Measurements from ENCODE around the gene PDZD2.

DNA sequence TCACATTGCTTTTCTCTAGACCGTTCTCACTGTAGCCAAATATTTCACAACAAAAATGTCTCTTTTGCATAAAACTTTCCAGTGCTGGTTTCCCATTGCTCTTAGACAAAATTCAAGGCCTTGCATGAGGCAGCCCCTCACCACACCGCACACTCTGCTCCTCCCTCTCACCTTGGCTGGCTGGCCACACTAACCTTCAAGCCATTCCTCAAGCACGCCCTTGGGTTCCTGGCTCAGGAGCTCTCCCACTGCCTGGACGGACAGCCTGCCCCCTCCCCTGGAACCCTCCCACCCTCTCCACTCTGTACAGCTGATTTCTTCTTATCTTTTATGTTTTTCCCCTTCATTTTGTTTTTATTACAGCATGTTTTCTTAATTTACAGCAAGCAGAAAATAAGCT, 83.2 kb downstream of the PDZD2 start:
- TF ChIP-seq CTCF (IDR thresholded peaks at IDR 0.05; ENCODE audit: poor library complexity) (no peak), EZH2phosphoT487 (IDR thresholded peaks at IDR 0.05; ENCODE audit: low read depth, severe bottlenecking, unreplicated experiment) (no peak)

All from hepatocyte (in vitro differentiated cells).